Measurements from ENCODE around the gene SLC7A8. TPM values are rescaled to one million over a fixed set of nuclear protein-coding genes. Genes with fewer than 3 reads are reported as not detected.

The SLC7A8 gene
- total RNA-seq (2022; extraction: Qiagen RNA extraction): 1.7 to 3.5 TPM (median 1.8 TPM) in 5 replicates

DNA sequence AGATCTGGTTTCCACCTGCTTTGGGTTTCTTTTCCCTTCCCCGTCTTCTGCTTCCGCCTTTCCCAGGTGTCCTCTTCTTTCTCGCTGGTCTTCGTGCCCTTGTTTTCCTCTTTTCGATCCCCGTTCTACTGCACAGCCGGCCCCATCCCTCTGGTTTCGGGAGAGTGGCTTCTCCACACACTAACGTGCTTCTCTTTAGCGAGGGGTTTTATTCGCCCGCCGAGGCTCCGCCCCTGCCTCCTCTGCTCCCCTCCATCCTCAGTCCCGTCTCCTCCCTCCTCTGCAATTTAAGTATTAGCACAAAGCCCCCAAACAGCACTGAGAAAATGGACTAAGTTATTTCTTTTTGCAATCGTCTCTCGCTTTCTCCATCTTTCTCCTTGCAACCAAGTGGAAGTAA lies at the start of gene SLC7A8:
Gene SLC7A8 (minus strand): TSS at position 182 of the 400 bp plus-strand sequence. CDS start 746 bp downstream, outside the sequence.

GRCh38 chr14:23118506-23119362 lies 64.7 kb downstream of the SLC7A8 start, which contains the start of gene CEBPE:
CEBPE (minus strand) TSS chr14:23119255; CDS start chr14:23119091, 164 bp downstream.

GRCh38 chr14:23104591-23105347 lies 78.7 kb downstream of the SLC7A8 start, which contains the start of gene CIROP:
CIROP (minus strand) TSS chr14:23104989; CDS start chr14:23104920, 69 bp downstream.

DNA sequence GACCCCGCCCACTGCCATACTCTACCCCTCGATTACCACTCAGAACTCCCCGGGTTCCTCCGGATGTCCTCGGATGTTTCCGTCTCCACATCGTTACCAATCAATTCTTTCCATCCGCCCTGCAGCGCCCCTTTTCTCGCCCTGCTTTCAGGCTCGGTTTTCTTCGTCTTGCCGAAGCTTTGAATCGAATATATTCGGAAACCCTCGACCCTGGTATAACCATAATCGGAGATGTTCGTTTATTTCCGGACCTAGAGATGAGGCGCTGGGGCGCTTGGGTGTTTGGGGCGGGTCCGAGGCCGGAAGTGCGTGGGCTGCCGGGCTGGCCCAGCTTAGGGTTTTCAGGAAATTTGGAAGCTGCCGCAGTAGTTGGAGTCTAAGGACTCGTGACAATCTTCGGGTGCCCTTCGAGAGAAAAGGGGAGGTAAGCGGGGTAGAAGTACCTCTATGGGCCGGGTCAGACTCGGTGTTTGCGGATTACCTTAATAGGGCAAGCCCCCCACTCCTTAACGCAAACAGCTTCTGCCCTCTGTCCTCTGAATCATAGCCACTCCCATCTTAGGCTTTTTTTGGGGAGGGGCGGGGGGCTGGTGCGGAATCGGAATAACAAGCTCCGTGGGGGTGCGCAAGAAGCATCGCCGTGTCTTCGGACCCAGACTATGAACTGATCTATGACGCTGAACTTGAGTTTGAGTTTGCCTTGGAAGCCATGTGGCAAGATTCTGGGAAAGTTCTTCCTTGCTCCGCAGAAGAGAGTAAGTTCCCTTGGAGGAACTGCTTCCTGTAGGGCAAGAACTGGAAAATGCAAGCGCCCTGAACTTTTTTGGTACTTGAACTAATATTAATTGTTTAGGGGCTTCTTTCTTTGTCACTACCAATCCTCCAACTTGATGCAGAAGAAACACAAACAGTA lies 88.0 kb downstream of the SLC7A8 start, which contains the start of gene C14orf119:
Gene C14orf119 (plus strand): TSS at position 310 of the 913 bp plus-strand sequence. CDS start 2,154 bp downstream, outside the sequence.

GRCh38 chr14:23094666-23095195 lies 88.7 kb downstream of the SLC7A8 start, which contains the start of gene ACIN1:
ACIN1 (minus strand) TSS chr14:23095136; CDS start chr14:23095112, 24 bp downstream.

Other genes starting within 250 kb of the SLC7A8 start
- gene HAUS4, start 226.6 kb downstream of the SLC7A8 start, total RNA-seq (2022; extraction: Qiagen RNA extraction): 35.5 to 36.9 TPM (median 35.9 TPM) in 5 replicates
- 31.9 to 40.6 TPM (median 34.4 TPM) in 5 replicates for gene AJUBA, start 201.1 kb downstream of the SLC7A8 start, total RNA-seq (2022; extraction: Qiagen RNA extraction)
- 2.4 to 3.7 TPM (median 3.0 TPM) in 5 replicates for gene C14orf93, start 173.5 kb downstream of the SLC7A8 start, total RNA-seq (2022; extraction: Qiagen RNA extraction)
- gene PSMB5, start 148.8 kb downstream of the SLC7A8 start, total RNA-seq (2022; extraction: Qiagen RNA extraction): 290 to 318 TPM (median 311 TPM) in 5 replicates
- gene PSMB11, start 141.4 kb downstream of the SLC7A8 start, total RNA-seq (2022; extraction: Qiagen RNA extraction): not detected in 5 replicates
- 3.2 to 4.5 TPM (median 4.3 TPM) in 5 replicates for gene CDH24, start 126.1 kb downstream of the SLC7A8 start, total RNA-seq (2022; extraction: Qiagen RNA extraction)
- 86.3 to 111 TPM (median 88.9 TPM) in 5 replicates for gene ACIN1, start 88.5 kb downstream of the SLC7A8 start, total RNA-seq (2022; extraction: Qiagen RNA extraction)
- gene C14orf119, start 88.2 kb downstream of the SLC7A8 start, total RNA-seq (2022; extraction: Qiagen RNA extraction): 71.4 to 102 TPM (median 99.5 TPM) in 5 replicates
- gene CIROP, start 78.7 kb downstream of the SLC7A8 start, total RNA-seq (2022; extraction: Qiagen RNA extraction): not detected in 5 replicates
- gene CEBPE, start 64.4 kb downstream of the SLC7A8 start, total RNA-seq (2022; extraction: Qiagen RNA extraction): 0.07 to 0.08 TPM in 2 of 5 replicates, not detected in the others
- not detected in 5 replicates for gene RNF212B, start 54.3 kb upstream of the SLC7A8 start, total RNA-seq (2022; extraction: Qiagen RNA extraction)
- 6.5 to 8.9 TPM (median 8.5 TPM) in 5 replicates for gene HOMEZ, start 102.5 kb upstream of the SLC7A8 start, total RNA-seq (2022; extraction: Qiagen RNA extraction)
- 3.3 to 3.9 TPM (median 3.4 TPM) in 5 replicates for gene PPP1R3E, start 119.2 kb upstream of the SLC7A8 start, total RNA-seq (2022; extraction: Qiagen RNA extraction)
- 15.8 to 21.2 TPM (median 18.0 TPM) in 5 replicates for gene BCL2L2, start 123.2 kb upstream of the SLC7A8 start, total RNA-seq (2022; extraction: Qiagen RNA extraction)
- 139 to 150 TPM (median 142 TPM) in 5 replicates for gene PABPN1, start 137.8 kb upstream of the SLC7A8 start, total RNA-seq (2022; extraction: Qiagen RNA extraction)
- gene SLC22A17, start 169.2 kb upstream of the SLC7A8 start, total RNA-seq (2022; extraction: Qiagen RNA extraction): 5.8 to 7.4 TPM (median 6.1 TPM) in 5 replicates
- not detected in 5 replicates for gene EFS, start 181.5 kb upstream of the SLC7A8 start, total RNA-seq (2022; extraction: Qiagen RNA extraction)
- not detected in 5 replicates for gene IL25, start 189.1 kb upstream of the SLC7A8 start, total RNA-seq (2022; extraction: Qiagen RNA extraction)
- gene CMTM5, start 193.4 kb upstream of the SLC7A8 start, total RNA-seq (2022; extraction: Qiagen RNA extraction): not detected in 5 replicates
- 0.03 to 0.16 TPM (median 0.12 TPM) in 5 replicates for gene MYH6, start 224.6 kb upstream of the SLC7A8 start, total RNA-seq (2022; extraction: Qiagen RNA extraction)